ENCODE measurements around the gene FGF14. TPM values are rescaled to one million over a fixed set of nuclear protein-coding genes. Genes with fewer than 3 reads are reported as not detected.

Gene FGF14
- total RNA-seq, 2 donors from 2014 or later: not detected

GRCh38 chr13:102294407-102295018 is 107.3 kb downstream of the FGF14 start:
- Mint-ChIP-seq H3K36me3 (no peaks in the 10 kb centered on the region), H3K27ac (no peak overlapping the region), H3K9me3 (no peaks in the 10 kb centered on the region)
- no peak for ATAC-seq
- DNase-seq (ENCODE audit: low spot score in 2 of 2): no peak

- DNase-seq (ENCODE audit: low spot score in 2 of 2) (no peak), ATAC-seq (no peak)
- Mint-ChIP-seq H3K27ac (no peak overlapping the region), H3K36me3 (no peaks in the 10 kb centered on the region), H3K9me3 (no peaks in the 10 kb centered on the region)
Measured at GRCh38 chr13:102293723-102294122, 108.1 kb downstream of the FGF14 start.

- H3K27ac Mint-ChIP-seq: no peak overlapping the region
- DNase-seq (ENCODE audit: low spot score in 2 of 2): no peak
- no peaks in the 10 kb centered on the region for H3K36me3 Mint-ChIP-seq
- no peaks in the 10 kb centered on the region for H3K9me3 Mint-ChIP-seq
- ATAC-seq: no peak
Measured at GRCh38 chr13:102291587-102292218, 110.1 kb downstream of the FGF14 start.

- Mint-ChIP-seq H3K9me3 (no peaks in the 10 kb centered on the region), H3K36me3 (no peaks in the 10 kb centered on the region), H3K27ac (no peak overlapping the region)
- no peak for DNase-seq (ENCODE audit: low spot score in 2 of 2)
- no peak for ATAC-seq
Measured at GRCh38 chr13:102289606-102290005, 112.2 kb downstream of the FGF14 start.

- ATAC-seq (no peak), DNase-seq (ENCODE audit: low spot score in 2 of 2) (no peak)
- no peaks in the 10 kb centered on the region for H3K36me3 Mint-ChIP-seq
- H3K9me3 Mint-ChIP-seq: no peaks in the 10 kb centered on the region
- no peak overlapping the region for H3K27ac Mint-ChIP-seq
Measured at GRCh38 chr13:102286326-102286725, 115.5 kb downstream of the FGF14 start.

- ATAC-seq: no peak
- Mint-ChIP-seq H3K9me3 (no peaks in the 10 kb centered on the region), H3K27ac (no peak overlapping the region), H3K36me3 (no peaks in the 10 kb centered on the region)
- DNase-seq (ENCODE audit: low spot score in 2 of 2): no peak
Measured at GRCh38 chr13:102280366-102280765, 121.5 kb downstream of the FGF14 start.

GRCh38 chr13:102277286-102277685 is 124.6 kb downstream of the FGF14 start:
- Mint-ChIP-seq H3K9me3 (no peaks in the 10 kb centered on the region), H3K27ac (no peak overlapping the region), H3K36me3 (no peaks in the 10 kb centered on the region)
- ATAC-seq (no peak), DNase-seq (ENCODE audit: low spot score in 2 of 2) (no peak)

- no peak overlapping the region for H3K27ac Mint-ChIP-seq
- H3K36me3 Mint-ChIP-seq: no peaks in the 10 kb centered on the region
- H3K9me3 Mint-ChIP-seq: peaks cover 0 to 4% of the 10 kb centered on the region in 2 donors
- DNase-seq (ENCODE audit: low spot score in 2 of 2) (no peak), ATAC-seq (no peak)
Measured at GRCh38 chr13:102276404-102276803, 125.4 kb downstream of the FGF14 start.

- H3K27ac Mint-ChIP-seq: no peak overlapping the region
- DNase-seq (ENCODE audit: low spot score in 2 of 2) (no peak), ATAC-seq (no peak)
- H3K36me3 Mint-ChIP-seq: no peaks in the 10 kb centered on the region
- H3K9me3 Mint-ChIP-seq: peaks cover 0 to 4% of the 10 kb centered on the region in 2 donors
Measured at GRCh38 chr13:102275969-102276368, 125.9 kb downstream of the FGF14 start.

- Mint-ChIP-seq H3K27ac (no peak overlapping the region), H3K36me3 (no peaks in the 10 kb centered on the region), H3K9me3 (peaks cover 0 to 4% of the 10 kb centered on the region in 2 donors)
- ATAC-seq: no peak
- DNase-seq (ENCODE audit: low spot score in 2 of 2): no peak
Measured at GRCh38 chr13:102273111-102273510, 128.7 kb downstream of the FGF14 start.

GRCh38 chr13:102267191-102267590 is 134.7 kb downstream of the FGF14 start:
- Mint-ChIP-seq H3K36me3 (no peaks in the 10 kb centered on the region), H3K27ac (no peak overlapping the region), H3K9me3 (peaks cover 0 to 3% of the 10 kb centered on the region in 2 donors)
- DNase-seq (ENCODE audit: low spot score in 2 of 2) (no peak), ATAC-seq (no peak)

GRCh38 chr13:102261809-102262208 is 140.0 kb downstream of the FGF14 start:
- H3K27ac Mint-ChIP-seq: no peak overlapping the region
- no peaks in the 10 kb centered on the region for H3K36me3 Mint-ChIP-seq
- H3K9me3 Mint-ChIP-seq: peaks cover 0 to 6% of the 10 kb centered on the region in 2 donors
- no peak for ATAC-seq
- no peak for DNase-seq (ENCODE audit: low spot score in 2 of 2)

- H3K9me3 Mint-ChIP-seq: peaks cover 0 to 6% of the 10 kb centered on the region in 2 donors
- ATAC-seq (no peak), DNase-seq (ENCODE audit: low spot score in 2 of 2) (no peak)
- H3K27ac Mint-ChIP-seq: no peak overlapping the region
- H3K36me3 Mint-ChIP-seq: no peaks in the 10 kb centered on the region
Measured at GRCh38 chr13:102261316-102261715, 140.5 kb downstream of the FGF14 start.

- no peak overlapping the region for H3K27ac Mint-ChIP-seq
- ATAC-seq: no peak
Measured at GRCh38 chr13:102260256-102260655, 141.6 kb downstream of the FGF14 start.

GRCh38 chr13:102255409-102255808 is 146.4 kb downstream of the FGF14 start:
- Mint-ChIP-seq H3K36me3 (no peaks in the 10 kb centered on the region), H3K9me3 (peaks cover 0 to 6% of the 10 kb centered on the region in 2 donors), H3K27ac (no peak overlapping the region)
- ATAC-seq: no peak
- DNase-seq (ENCODE audit: low spot score in 2 of 2): no peak

More at GRCh38 chr13:102260256-102260655, 141.6 kb downstream of the FGF14 start:
- Mint-ChIP-seq H3K36me3 (no peaks in the 10 kb centered on the region), H3K9me3 (peaks cover 0 to 6% of the 10 kb centered on the region in 2 donors)
- DNase-seq (ENCODE audit: low spot score in 2 of 2): no peak

GRCh38 chr13:102251817-102252216 is 150.0 kb downstream of the FGF14 start:
- no peak overlapping the region for H3K27ac Mint-ChIP-seq
- no peak for ATAC-seq
- no peaks in the 10 kb centered on the region for H3K36me3 Mint-ChIP-seq

GRCh38 chr13:102250448-102250847 is 151.4 kb downstream of the FGF14 start:
- Mint-ChIP-seq H3K36me3 (no peaks in the 10 kb centered on the region), H3K27ac (no peak overlapping the region), H3K9me3 (peaks cover 7 to 8% of the 10 kb centered on the region in 2 donors)
- DNase-seq (ENCODE audit: low spot score in 2 of 2): no peak
- ATAC-seq: no peak

More at GRCh38 chr13:102251817-102252216, 150.0 kb downstream of the FGF14 start:
- H3K9me3 Mint-ChIP-seq: peaks cover 7 to 8% of the 10 kb centered on the region in 2 donors
- no peak for DNase-seq (ENCODE audit: low spot score in 2 of 2)

- no peak for DNase-seq (ENCODE audit: low spot score in 2 of 2)
- Mint-ChIP-seq H3K27ac (no peak overlapping the region), H3K9me3 (peaks cover 7 to 8% of the 10 kb centered on the region in 2 donors), H3K36me3 (no peaks in the 10 kb centered on the region)
- ATAC-seq: no peak
Measured at GRCh38 chr13:102244607-102245227, 157.1 kb downstream of the FGF14 start.

Measured in activated naive CD4-positive, alpha-beta T cell treated with anti-CD3 and anti-CD28 coated beads, Interleukin-2, amount 50 U/mL, for 72 hours (primary cell).